ENCODE measurements around the gene DTX1. TPM values are rescaled to one million over a fixed set of nuclear protein-coding genes. Genes with fewer than 3 reads are reported as not detected.

The DTX1 gene
- total RNA-seq, 1 experiment from 2014 or later: 5.5 TPM

DNA sequence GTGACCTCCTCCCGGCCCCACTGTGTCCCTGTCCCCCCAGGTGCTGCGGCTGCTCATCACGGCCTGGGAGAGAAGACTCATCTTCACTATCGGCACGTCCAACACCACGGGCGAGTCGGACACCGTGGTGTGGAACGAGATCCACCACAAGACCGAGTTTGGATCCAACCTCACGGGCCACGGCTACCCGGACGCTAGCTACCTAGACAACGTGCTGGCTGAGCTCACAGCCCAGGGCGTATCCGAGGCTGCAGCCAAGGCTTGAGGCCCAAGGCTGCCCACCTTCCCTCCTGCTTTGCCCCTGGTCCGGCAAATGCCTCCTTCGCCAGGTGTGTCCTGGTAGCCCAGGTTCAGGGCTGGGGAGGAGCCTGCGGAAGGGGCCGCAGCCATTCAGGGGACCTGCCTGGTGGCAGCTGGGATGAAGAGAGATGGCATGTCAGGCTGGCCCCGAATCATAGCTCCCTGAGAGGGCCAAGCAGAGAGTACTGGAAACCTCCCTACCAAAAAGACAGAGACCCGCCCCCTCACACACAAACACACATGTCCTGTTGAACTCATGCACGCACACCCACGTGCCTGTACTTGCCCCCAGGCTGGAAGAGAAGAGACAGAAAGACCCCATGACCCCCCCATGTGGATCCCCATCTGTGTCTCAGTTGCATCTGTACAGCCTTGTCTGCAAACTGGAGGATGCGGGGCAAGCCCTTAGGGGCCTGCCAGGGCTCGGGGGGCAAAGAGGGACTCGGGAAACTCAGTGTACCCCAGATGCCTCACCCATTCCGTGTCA, 40.3 kb downstream of the DTX1 start:
- H3K27me3 ChIP-seq (replicated peaks; ENCODE audit: insufficient read depth, low read depth, low read length, poor library complexity): no peaks in the 10 kb centered on the region
- ChIA-PET POLR2A (ENCODE audit: low non-redundant PET) (no interaction called here), CTCF (interaction anchor here (0.6 kb wide), 1 partner anchor 50 kb away, joined by 4 read pairs; no protein-coding TSS in a partner anchor)
- no peaks in the 10 kb centered on the region for H3K36me3 ChIP-seq (ENCODE audit: insufficient read depth, low read length, poor library complexity, severe bottlenecking)
- H3K4me3 ChIP-seq (ENCODE audit: low read depth, low read length, poor library complexity, severe bottlenecking): no peak overlapping the region
- intact Hi-C loops (cut with micrococcal nuclease; ENCODE audit: unreplicated experiment): loop anchor here (5.0 kb wide), 1 partner anchor 45 kb away; no protein-coding TSS in a partner anchor
- H3K27ac ChIP-seq (ENCODE audit: low read depth, low read length, poor library complexity, severe bottlenecking): no peak overlapping the region
- peaks cover 13% of the 10 kb centered on the region for H3K4me1 ChIP-seq (ENCODE audit: insufficient read depth, low read length, poor library complexity, severe bottlenecking)
- BruUV-seq (replicated peaks): no TSS peak
- TF ChIP-seq EZH2 (IDR thresholded peaks at IDR 0.05; ENCODE audit: borderline replicate concordance, low read depth, low read length, poor library complexity, severe bottlenecking): no peak
- TF ChIP-seq, protein P1, sequence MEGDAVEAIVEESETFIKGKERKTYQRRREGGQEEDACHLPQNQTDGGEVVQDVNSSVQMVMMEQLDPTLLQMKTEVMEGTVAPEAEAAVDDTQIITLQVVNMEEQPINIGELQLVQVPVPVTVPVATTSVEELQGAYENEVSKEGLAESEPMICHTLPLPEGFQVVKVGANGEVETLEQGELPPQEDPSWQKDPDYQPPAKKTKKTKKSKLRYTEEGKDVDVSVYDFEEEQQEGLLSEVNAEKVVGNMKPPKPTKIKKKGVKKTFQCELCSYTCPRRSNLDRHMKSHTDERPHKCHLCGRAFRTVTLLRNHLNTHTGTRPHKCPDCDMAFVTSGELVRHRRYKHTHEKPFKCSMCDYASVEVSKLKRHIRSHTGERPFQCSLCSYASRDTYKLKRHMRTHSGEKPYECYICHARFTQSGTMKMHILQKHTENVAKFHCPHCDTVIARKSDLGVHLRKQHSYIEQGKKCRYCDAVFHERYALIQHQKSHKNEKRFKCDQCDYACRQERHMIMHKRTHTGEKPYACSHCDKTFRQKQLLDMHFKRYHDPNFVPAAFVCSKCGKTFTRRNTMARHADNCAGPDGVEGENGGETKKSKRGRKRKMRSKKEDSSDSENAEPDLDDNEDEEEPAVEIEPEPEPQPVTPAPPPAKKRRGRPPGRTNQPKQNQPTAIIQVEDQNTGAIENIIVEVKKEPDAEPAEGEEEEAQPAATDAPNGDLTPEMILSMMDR (conservative IDR thresholded peaks at IDR 0.05; ENCODE audit: low read depth, low read length): no peak
- H3K9me3 ChIP-seq (ENCODE audit: low read depth, low read length, poor library complexity, severe bottlenecking): no peaks in the 10 kb centered on the region
- no peak for DNase-seq (ENCODE audit: low spot score)

DNA sequence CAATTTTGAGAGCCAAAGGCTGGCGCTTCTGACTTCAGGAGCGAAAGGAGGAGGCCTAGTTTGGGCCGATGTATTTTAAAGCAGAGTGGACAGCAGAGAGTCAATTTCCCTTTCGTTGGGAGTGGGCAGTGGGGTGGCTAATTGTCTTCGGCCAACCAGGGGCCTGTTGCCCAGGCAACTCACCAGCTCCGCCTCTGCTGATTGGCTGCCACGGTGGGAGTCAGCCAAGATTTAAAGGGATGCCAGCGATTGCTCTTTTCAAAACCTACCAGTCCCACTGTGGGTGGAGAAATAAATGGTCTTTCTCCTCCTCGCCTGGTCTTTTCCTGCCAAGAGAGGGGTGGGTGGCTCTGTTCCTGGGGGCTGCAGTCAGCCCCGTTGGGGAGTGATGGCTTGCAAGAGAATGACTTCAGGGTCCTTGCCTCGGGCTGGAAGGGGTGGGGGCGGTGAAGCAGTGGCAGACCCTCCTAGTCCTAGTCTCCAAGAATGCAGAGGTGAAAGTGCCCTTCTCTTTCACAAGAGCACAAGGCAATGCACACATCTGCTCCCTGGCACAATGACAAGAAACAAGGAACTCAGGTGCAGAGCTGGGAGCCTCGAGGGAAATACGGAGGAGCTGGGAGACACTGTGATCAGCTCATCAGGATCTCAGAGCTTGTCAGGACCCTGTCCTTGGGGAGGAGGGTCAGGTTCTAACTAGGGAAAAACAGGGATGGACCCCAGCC, 41.3 kb downstream of the DTX1 start:
- H3K4me3 ChIP-seq (ENCODE audit: low read depth, low read length, poor library complexity, severe bottlenecking): no peak overlapping the region
- H3K27me3 ChIP-seq (replicated peaks; ENCODE audit: insufficient read depth, low read depth, low read length, poor library complexity): no peaks in the 10 kb centered on the region
- ChIA-PET POLR2A (ENCODE audit: low non-redundant PET) (no interaction called here), CTCF (no interaction called here)
- no peaks in the 10 kb centered on the region for H3K9me3 ChIP-seq (ENCODE audit: low read depth, low read length, poor library complexity, severe bottlenecking)
- no peak for TF ChIP-seq EZH2 (IDR thresholded peaks at IDR 0.05; ENCODE audit: borderline replicate concordance, low read depth, low read length, poor library complexity, severe bottlenecking)
- TF ChIP-seq, protein P1 (conservative IDR thresholded peaks at IDR 0.05; ENCODE audit: low read depth, low read length): no peak
- no peak for DNase-seq (ENCODE audit: low spot score)
- H3K36me3 ChIP-seq (ENCODE audit: insufficient read depth, low read length, poor library complexity, severe bottlenecking): no peaks in the 10 kb centered on the region
- H3K27ac ChIP-seq (ENCODE audit: low read depth, low read length, poor library complexity, severe bottlenecking): no peak overlapping the region
- no TSS peak for BruUV-seq (replicated peaks)
- intact Hi-C loops (cut with micrococcal nuclease; ENCODE audit: unreplicated experiment): loop anchor here (5.0 kb wide), 1 partner anchor 46 kb away; no protein-coding TSS in a partner anchor
- peaks cover 13% of the 10 kb centered on the region for H3K4me1 ChIP-seq (ENCODE audit: insufficient read depth, low read length, poor library complexity, severe bottlenecking)

DNA sequence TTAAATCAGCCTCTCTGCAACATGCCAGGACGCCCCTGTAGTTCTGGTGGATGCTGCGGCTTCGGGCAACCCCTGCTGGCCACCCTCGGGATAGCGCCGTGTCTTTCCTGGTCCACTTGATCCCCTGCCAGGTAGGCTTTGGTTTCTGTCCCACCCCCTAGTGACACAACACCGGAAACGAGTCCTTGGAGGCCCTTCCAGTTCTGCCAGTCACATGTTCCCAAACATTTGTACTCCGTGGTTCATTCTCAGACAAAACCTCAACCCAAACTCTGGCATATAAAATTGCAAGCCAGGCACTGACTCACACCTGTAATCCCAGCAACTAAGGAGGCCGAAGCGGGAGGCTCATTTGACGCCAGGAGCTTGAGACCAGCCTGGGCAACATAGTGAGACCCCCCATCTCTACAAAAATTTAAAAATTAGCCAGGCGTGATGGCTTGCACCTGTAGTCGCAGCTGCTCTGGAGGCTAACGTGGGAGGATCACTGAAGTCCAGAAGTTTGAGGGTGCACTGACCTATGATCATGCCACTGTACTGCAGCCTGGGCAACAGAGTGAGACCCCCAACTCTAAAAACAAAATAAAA, 42.0 kb downstream of the DTX1 start:
- Histone ChIP-seq H3K4me1 (ENCODE audit: insufficient read depth, low read length, poor library complexity, severe bottlenecking) (peaks cover 13% of the 10 kb centered on the region), H3K27me3 (replicated peaks; ENCODE audit: insufficient read depth, low read depth, low read length, poor library complexity) (no peaks in the 10 kb centered on the region), H3K27ac (ENCODE audit: low read depth, low read length, poor library complexity, severe bottlenecking) (no peak overlapping the region), H3K4me3 (ENCODE audit: low read depth, low read length, poor library complexity, severe bottlenecking) (no peak overlapping the region), H3K36me3 (ENCODE audit: insufficient read depth, low read length, poor library complexity, severe bottlenecking) (no peaks in the 10 kb centered on the region), H3K9me3 (ENCODE audit: low read depth, low read length, poor library complexity, severe bottlenecking) (no peaks in the 10 kb centered on the region)
- ChIA-PET POLR2A (ENCODE audit: low non-redundant PET) (no interaction called here), CTCF (no interaction called here)
- BruUV-seq (replicated peaks): no TSS peak
- intact Hi-C loops (cut with micrococcal nuclease; ENCODE audit: unreplicated experiment): loop anchor here (5.0 kb wide), 1 partner anchor 46 kb away; no protein-coding TSS in a partner anchor
- TF ChIP-seq EZH2 (IDR thresholded peaks at IDR 0.05; ENCODE audit: borderline replicate concordance, low read depth, low read length, poor library complexity, severe bottlenecking): no peak
- TF ChIP-seq, protein P1 (conservative IDR thresholded peaks at IDR 0.05; ENCODE audit: low read depth, low read length): peak; percentile 92
- DNase-seq (ENCODE audit: low spot score): peak; percentile 91
